Osteoblast (primary cell): ENCODE measurements around the gene FBLN7. TPM values are rescaled to one million over a fixed set of nuclear protein-coding genes. Genes with fewer than 3 reads are reported as not detected.

Source experiments
- DNase-seq: peaks from one replicate; pipeline ENCODE4 v3.0.0; 2011; ENCODE audit warnings: low spot score, mixed read lengths; ENCODE audit not compliant: insufficient read length; ENCODE audit errors: missing footprints
- H2AFZ ChIP-seq: 2 replicates; pipeline ENCODE4 v1.6.0; 2011; ENCODE audit warnings: mild to moderate bottlenecking, low read length
- H3K27ac ChIP-seq: 2 replicates; pipeline ENCODE4 v1.5.1; 2011; ENCODE audit warnings: mild to moderate bottlenecking, low read depth, low read length, moderate library complexity
- H3K27me3 ChIP-seq: 2 replicates; pipeline ENCODE4 v1.6.0; 2012; ENCODE audit warnings: mild to moderate bottlenecking, control low read depth, inconsistent platforms, low read length, moderate library complexity; ENCODE audit not compliant: insufficient read depth
- H3K36me3 ChIP-seq: 2 replicates; pipeline ENCODE4 v1.5.1; 2011; ENCODE audit warnings: mild to moderate bottlenecking, low read length, control low read depth, moderate library complexity; ENCODE audit not compliant: insufficient read depth
- H3K4me1 ChIP-seq: 2 replicates; pipeline ENCODE4 v1.5.1; 2011; ENCODE audit warnings: mild to moderate bottlenecking, low read length, control low read depth, moderate library complexity; ENCODE audit not compliant: insufficient read depth
- H3K4me2 ChIP-seq: 2 replicates; pipeline ENCODE4 v1.6.0; 2011; ENCODE audit warnings: mild to moderate bottlenecking, low read length; ENCODE audit not compliant: insufficient read depth
- H3K4me3 ChIP-seq: fragments of 200-600 bp; sonication (generic); 3 replicates; pipeline ENCODE4 v1.5.1; 2012; ENCODE audit warnings: mild to moderate bottlenecking, low read length, inconsistent platforms; ENCODE audit not compliant: insufficient read depth
- H3K79me2 ChIP-seq: 2 replicates; pipeline ENCODE4 v1.6.0; 2012; ENCODE audit warnings: mild to moderate bottlenecking, low read length, control low read depth, inconsistent platforms; ENCODE audit not compliant: insufficient read depth
- H3K9me3 ChIP-seq: 2 replicates; pipeline ENCODE4 v1.5.1; 2011; ENCODE audit warnings: low read depth, low read length, control low read depth
- H4K20me1 ChIP-seq: 2 replicates; pipeline ENCODE4 v1.6.0; 2012; ENCODE audit warnings: mild to moderate bottlenecking, low read length, control low read depth; ENCODE audit not compliant: insufficient read depth
- CTCF ChIP-seq: IDR thresholded peaks from 2 replicates; pipeline ENCODE4 v1.5.1; 2011; ENCODE audit warnings: mild to moderate bottlenecking, low read depth, low read length, moderate library complexity; ENCODE audit errors: extremely low read depth
- total RNA-seq: library from RNA; depleted of rRNA; stranded (reverse); fragments of >200 nt; gene quantifications from 2 replicates; pipeline ENCODE4 v1.2.3, GENCODE V29; 2012

FBLN7 gene
- total RNA-seq, 1 donor: 5.8 TPM

DNA sequence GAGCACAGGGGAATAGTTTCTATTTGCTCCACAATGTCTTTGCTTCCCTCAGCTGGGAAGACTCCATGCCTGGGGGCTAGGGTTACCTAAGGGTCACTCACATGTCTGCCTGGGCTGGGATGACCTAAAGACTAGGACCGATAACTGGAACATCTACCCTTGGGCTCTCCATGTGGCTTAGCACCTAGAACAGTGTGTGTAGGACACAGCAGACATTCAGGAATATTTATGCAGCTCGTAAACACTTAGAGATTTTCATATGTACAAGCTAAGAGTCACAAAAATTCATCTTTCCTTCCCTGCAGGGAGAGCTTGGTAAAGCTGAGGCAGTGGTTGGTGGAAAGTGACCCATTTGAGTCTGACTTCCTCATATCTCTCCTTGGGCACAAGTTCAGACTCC lies 55.8 kb downstream of the FBLN7 start:
- H3K9me3 ChIP-seq: peaks cover 1% of the 10 kb centered on the region
- no peaks in the 10 kb centered on the region for H3K79me2 ChIP-seq
- H4K20me1 ChIP-seq: no peaks in the 10 kb centered on the region
- H3K36me3 ChIP-seq: no peaks in the 10 kb centered on the region
- DNase-seq: no peak
- TF ChIP-seq CTCF: no peak
- no peak overlapping the region for H2AFZ ChIP-seq
- H3K4me2 ChIP-seq: no peak overlapping the region
- H3K4me1 ChIP-seq: no peaks in the 10 kb centered on the region
- H3K27ac ChIP-seq: no peak overlapping the region
- no peak overlapping the region for H3K4me3 ChIP-seq
- H3K27me3 ChIP-seq: no peaks in the 10 kb centered on the region

GRCh38 chr2:112194482-112194881 lies 56.3 kb downstream of the FBLN7 start:
- Histone ChIP-seq H3K27me3 (no peaks in the 10 kb centered on the region), H3K4me3 (no peak overlapping the region), H3K36me3 (no peaks in the 10 kb centered on the region), H3K4me2 (no peak overlapping the region), H3K9me3 (peaks cover 1% of the 10 kb centered on the region), H2AFZ (no peak overlapping the region), H3K27ac (no peak overlapping the region), H3K79me2 (no peaks in the 10 kb centered on the region), H4K20me1 (no peaks in the 10 kb centered on the region), H3K4me1 (no peaks in the 10 kb centered on the region)
- TF ChIP-seq CTCF: no peak
- no peak for DNase-seq

GRCh38 chr2:112195167-112195766 lies 57.1 kb downstream of the FBLN7 start:
- H3K9me3 ChIP-seq: peaks cover 1% of the 10 kb centered on the region
- H3K27ac ChIP-seq: no peak overlapping the region
- no peaks in the 10 kb centered on the region for H3K79me2 ChIP-seq
- H3K4me3 ChIP-seq: no peak overlapping the region
- TF ChIP-seq CTCF: no peak
- H3K27me3 ChIP-seq: no peaks in the 10 kb centered on the region
- no peaks in the 10 kb centered on the region for H3K36me3 ChIP-seq
- no peak overlapping the region for H3K4me2 ChIP-seq
- no peak overlapping the region for H2AFZ ChIP-seq
- DNase-seq: no peak
- H3K4me1 ChIP-seq: no peaks in the 10 kb centered on the region
- no peaks in the 10 kb centered on the region for H4K20me1 ChIP-seq

GRCh38 chr2:112195950-112196349 lies 57.8 kb downstream of the FBLN7 start:
- H4K20me1 ChIP-seq: no peaks in the 10 kb centered on the region
- H3K4me2 ChIP-seq: no peak overlapping the region
- H3K4me1 ChIP-seq: no peaks in the 10 kb centered on the region

More at GRCh38 chr2:112195950-112196349, 57.8 kb downstream of the FBLN7 start:
- DNase-seq: no peak
- Histone ChIP-seq H2AFZ (no peak overlapping the region), H3K9me3 (peaks cover 1% of the 10 kb centered on the region), H3K79me2 (no peaks in the 10 kb centered on the region), H3K4me3 (no peak overlapping the region), H3K36me3 (no peaks in the 10 kb centered on the region), H3K27ac (no peak overlapping the region), H3K27me3 (no peaks in the 10 kb centered on the region)
- TF ChIP-seq CTCF: no peak
